Measurements from ENCODE around the gene KRTAP9-9.
"Not testable (repeated sequence)": the region's sequence is repeated elsewhere in the genome, so short reads cannot be mapped to it uniquely, and the experiment has no call there.

The KRTAP9-9 gene

DNA sequence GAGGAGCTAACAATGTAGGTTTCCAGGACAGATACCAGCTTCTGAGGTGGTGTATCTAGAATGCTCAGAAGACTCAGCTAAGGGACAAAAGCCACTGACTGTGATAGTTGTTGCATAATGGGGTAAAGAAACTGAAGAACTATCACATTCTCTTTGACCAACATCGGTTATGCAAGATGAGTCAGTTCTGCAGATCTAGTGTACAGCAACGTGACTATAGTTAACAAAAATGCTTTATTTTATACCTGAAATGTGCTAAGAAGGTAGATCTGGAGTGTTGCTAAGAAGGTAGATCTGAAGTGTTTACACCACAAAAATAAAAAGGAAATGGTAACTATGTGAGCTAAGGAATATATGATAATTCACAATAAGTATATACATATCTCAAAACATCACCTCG, 12.5 kb downstream of the KRTAP9-9 start:
- no peak for DNase-seq

DNA sequence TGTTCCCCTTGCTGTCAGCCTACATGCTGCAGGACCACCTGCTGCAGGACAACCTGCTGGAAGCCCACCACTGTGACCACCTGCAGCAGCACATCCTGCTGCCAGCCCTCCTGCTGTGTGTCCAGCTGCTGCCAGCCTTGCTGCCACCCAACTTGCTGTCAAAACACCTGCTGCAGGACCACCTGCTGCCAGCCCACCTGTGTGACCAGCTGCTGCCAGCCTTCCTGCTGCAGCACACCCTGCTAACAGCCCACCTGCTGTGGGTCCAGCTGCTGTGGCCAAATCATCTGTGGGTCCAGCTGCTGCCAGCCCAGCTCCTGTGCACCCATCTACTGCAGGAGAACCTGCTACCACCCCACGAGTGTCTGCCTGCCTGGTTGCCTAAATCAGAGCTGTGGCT, 16.1 kb downstream of the KRTAP9-9 start:
- DNase-seq: not testable (repeated sequence)

- no peak for DNase-seq
These were observed 16.7 kb downstream of the KRTAP9-9 start for GRCh38 chr17:41271858-41272257.

DNA sequence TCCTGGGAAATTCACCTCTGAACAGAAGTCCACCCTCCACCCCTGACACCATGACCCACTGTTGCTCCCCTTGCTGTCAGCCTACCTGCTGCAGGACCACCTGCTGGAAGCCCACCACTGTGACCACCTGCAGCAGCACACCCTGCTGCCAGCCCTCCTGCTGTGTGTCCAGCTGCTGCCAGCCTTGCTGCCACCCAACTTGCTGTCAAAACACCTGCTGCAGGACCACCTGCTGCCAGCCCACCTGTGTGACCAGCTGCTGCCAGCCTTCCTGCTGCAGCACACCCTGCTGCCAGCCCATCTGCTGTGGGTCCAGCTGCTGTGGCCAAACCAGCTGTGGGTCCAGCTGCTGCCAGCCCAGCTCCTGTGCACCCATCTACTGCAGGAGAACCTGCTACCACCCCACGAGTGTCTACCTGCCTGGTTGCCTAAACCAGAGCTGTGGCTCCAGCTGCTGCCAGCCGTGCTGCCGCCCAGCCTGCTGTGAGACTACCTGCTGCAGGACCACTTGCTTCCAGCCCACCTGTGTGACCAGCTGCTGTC, 20.5 kb downstream of the KRTAP9-9 start, which contains the start of gene KRTAP9-7:
Gene KRTAP9-7 (plus strand): TSS at position 51 of the 543 bp plus-strand sequence. CDS start 0 bp downstream, at position 51.
- not testable (repeated sequence) for DNase-seq

DNA sequence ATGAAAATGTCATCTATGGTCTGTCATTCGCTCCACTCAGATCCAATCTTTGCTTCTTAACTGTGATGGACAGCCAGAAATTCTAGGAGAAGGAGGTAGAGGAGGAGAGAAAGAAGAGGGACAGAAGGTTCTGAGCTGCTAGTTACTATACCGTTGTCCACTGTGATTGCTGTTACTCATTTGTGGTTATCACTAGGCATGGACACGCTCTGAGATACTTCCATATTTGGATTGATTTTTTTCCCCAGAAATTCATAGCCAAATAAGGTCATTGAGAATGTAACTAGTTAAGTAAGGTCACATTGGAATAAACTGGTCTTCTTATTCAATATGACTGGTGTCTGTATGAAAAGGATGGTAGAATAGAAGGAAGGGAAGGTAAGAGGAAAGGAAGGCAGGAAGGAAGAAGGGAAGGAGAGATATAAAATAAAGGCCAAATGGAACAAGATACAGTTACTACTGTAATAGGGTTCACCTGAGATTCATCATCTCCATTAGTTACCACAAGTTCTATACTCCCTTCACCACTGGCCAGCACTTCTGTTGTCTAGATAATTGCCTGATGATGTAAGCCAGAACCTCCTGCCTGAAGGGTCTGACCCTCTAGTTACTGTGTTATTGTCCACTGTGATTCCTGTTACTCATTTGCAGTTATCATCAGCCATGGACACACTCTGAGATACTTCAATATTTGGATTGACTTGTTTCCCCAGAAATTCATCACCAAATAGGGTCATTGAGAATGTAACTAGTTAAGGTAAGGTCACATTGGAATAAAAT, 23.2 kb downstream of the KRTAP9-9 start:
- no peak for DNase-seq

GRCh38 chr17:41284043-41284442, 28.9 kb downstream of the KRTAP9-9 start:
- DNase-seq: no peak

GRCh38 chr17:41284546-41284945, 29.4 kb downstream of the KRTAP9-9 start:
- no peak for DNase-seq

GRCh38 chr17:41287050-41287449, 31.9 kb downstream of the KRTAP9-9 start:
- no peak for DNase-seq

DNA sequence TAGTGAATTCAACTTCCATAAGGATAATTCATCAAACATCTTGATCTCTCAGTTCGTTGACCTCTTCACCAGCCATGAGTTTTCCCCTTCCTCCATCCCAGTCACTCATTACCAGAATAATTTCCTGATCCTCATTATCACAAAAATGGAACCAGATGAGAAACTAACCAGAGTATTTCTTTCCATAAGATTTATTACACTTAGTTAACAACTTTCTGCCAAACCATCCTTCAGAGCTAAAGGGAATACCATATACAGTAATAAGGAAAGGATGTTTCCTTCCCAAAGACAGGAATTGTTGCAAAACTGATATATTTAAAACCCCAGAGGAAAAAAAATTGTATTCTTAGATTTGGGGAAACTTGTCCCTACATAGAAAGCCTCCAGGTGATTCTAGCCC, 38.8 kb downstream of the KRTAP9-9 start:
- no peak for DNase-seq

DNA sequence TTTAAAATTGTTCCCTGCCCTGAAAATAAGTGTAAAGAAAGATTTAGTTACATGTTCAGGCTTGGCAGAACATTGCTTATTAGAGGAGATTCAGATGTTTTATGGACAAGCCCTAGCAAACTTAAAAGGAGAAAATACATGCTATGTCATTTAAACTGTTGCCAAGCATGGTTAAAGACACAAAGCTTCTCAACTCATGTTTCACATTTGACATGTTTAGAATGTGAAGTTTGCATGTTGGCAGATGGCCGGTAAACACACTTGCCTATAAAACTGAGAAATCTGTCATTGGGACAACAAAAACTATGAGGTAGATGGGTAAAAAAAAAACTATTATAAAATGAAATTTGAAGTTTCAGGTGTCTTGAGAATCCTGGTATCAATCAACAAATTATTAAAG, 41.7 kb downstream of the KRTAP9-9 start:
- DNase-seq: no peak

DNA sequence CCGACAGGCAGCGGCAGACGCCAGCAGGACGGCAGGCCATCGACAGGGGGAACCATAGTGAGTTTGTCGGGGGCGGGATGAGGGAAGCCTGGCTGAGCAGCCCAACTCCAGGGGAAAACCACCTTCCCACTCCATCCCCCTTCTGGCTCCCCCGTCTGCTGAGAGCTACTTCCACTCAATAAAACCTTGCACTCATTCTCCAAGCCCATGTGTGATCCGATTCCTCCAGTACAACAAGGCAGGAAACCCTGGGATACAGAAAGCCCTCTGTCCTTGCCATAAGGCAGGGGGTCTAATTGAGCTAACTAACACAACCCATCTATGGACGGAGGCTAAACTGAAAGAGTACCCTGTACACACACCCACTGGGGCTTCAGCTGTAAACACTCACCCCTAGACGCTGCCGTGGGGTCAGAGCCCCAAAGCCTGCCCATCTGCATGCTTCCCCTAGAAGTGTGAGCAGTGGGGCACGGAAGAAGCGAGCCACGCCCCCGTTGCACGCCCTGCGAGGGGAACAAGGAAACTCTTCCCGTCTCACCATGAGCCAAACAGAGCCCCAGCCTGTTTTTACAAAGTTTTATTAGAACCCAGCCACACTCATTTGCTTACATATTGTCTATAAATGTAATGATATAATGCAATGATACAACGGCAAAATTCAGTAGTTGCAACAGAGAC, 43.4 kb downstream of the KRTAP9-9 start:
- DNase-seq: no peak

DNA sequence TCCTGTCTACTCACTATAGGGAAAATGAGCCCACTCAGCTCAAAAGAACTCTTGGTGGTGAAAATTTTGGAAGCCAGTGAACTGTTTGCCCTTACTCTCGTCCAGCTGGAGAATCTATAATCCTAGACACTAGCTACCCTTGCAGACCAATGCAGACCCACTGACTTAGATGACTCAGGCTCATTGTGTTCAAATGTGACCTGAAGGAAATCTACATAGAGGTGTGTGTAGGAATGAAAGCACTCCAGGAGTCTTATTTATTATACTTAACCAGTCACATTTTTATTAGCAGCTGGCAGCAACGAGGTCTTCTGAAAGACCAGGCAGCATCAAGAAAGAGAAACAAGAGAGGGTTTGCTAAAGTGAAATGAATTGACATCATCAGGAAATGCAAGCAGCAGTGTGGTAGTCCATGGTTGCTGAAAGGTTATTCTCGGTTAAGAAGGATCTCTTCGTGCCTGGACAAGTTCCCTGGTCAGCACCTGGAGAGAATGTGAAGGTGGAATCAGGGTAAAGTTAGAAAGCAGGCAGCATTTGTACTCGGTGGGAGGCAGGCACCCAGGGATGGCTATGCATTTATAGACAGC, 46.1 kb downstream of the KRTAP9-9 start:
- no peak for DNase-seq

DNA sequence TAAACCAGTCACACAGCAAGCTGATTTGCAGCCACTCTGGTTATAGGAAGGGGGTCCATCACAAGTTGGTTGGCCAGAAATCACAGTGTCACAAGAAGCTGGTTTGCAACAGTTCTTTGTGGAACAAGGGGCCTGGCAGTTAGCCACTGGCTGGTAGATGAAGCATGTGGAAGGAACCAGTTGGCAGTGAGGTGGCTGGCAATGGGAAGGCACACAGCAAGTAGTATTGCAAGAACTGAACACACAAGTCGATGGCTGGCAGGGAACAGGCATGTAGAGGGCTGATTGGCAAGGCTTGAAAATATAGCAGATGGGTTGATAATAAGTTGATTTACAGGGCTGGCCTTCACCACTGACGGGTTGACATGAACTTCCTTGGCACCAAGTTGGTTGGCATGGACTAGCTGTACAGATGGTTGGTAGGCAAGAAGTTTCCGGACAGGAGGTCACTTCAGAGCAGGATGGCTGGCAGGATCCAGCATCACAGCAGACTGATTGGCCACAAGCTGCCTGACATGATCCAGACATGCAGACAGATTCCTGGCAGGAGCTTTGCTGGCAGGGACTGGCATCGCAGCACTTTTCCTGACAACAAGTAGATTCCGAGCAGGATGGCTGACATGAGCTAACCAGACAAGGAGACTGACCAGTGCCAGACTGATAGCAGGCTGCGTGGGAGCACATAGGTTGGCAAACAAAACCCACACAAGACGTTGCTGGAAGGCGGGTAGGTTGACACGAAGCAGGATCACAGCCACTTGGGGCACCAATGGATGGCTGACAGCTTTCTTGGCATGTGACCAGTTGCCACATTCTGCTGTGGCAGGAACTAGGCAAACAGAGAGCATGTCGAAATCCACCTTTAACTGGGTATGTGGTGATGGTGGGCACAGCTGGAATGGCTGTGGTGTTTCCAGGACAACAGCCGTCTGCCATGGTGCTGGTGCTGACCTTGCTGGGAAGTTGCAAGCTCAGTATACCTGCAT, 47.0 kb downstream of the KRTAP9-9 start, which contains the start of gene KRTAP29-1:
Gene KRTAP29-1 (minus strand): TSS at position 936 of the 986 bp plus-strand sequence. CDS start 0 bp downstream, at position 936.
- DNase-seq: no peak

DNA sequence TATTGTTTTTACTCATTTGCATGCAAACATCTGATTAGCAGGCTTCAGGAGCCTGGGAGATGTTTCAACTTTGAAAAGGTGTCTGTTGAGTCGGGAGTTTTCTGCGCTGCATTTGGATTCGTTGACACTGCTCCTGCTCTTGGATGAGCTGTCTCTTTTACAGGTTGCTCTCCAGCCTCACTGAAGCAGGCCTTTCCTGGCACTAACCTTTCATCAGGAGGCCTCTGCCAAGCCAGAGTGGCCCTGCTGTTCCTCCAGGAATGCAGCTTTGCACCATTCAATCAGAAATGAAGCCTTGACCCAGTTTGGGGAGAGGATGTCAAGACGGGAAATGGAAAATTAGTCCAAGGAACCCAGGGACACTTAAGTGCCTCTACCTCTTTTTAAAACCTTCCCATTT, 47.8 kb downstream of the KRTAP9-9 start:
- DNase-seq: no peak

- no peak for DNase-seq
These were observed 48.9 kb downstream of the KRTAP9-9 start for GRCh38 chr17:41304091-41304490.
